Heart right ventricle (tissue), 16 donors: ENCODE measurements around the gene NXF3. TPM values are rescaled to one million over a fixed set of nuclear protein-coding genes. Genes with fewer than 3 reads are reported as not detected.
"Not testable (repeated sequence)": the region's sequence is repeated elsewhere in the genome, so short reads cannot be mapped to it uniquely, and the experiment has no call there.

Source experiments
- ATAC-seq, 8 donors: fragments of 200-7000 bp; cut with Tn5 transposase; one replicate each; pipeline ENCODE4 v1.9.1; 2020; ENCODE audit warnings: mild to moderate bottlenecking in 8 of 8, moderate library complexity in 8 of 8, moderate number of reproducible peaks in 1 of 8
- DNase-seq, 2 donors: peaks; one replicate each; pipeline ENCODE4 v3.0.0-alpha.2; 2020
- H3K27ac ChIP-seq, 10 donors: fragments of 200-600 bp; sonication (generic) in 2 of 10; one replicate each; pipeline versions ENCODE4 v1.5.0 to v1.8.0; 2020 to 2022; ENCODE audit warnings: mild to moderate bottlenecking in 3 of 10
- H3K27me3 ChIP-seq, 7 donors: fragments of 200-600 bp; one replicate each; pipeline ENCODE4 v1.8.0; 2021 to 2022; ENCODE audit warnings: mild to moderate bottlenecking in 2 of 7
- H3K36me3 ChIP-seq, 9 donors: fragments of 200-600 bp; sonication (generic) in 1 of 9; one replicate each; pipeline versions ENCODE4 v1.5.0 to v1.8.0; 2020 to 2022; ENCODE audit warnings: mild to moderate bottlenecking in 2 of 9
- H3K4me1 ChIP-seq, 9 donors: fragments of 200-600 bp; sonication (generic) in 1 of 9; one replicate each; pipeline versions ENCODE4 v1.5.0 to v1.8.0; 2020 to 2022; ENCODE audit warnings: mild to moderate bottlenecking in 4 of 9
- H3K4me3 ChIP-seq, 10 donors: fragments of 200-600 bp; sonication (generic) in 2 of 10; one replicate each; pipeline versions ENCODE4 v1.5.0 to v1.8.0; 2020 to 2022; ENCODE audit warnings: mild to moderate bottlenecking in 7 of 10, moderate library complexity in 2 of 10
- H3K9me3 ChIP-seq, 11 donors: fragments of 200-600 bp in 10 of 11; sonication (generic) in 2 of 11; one replicate each; pipeline versions ENCODE4 v1.5.0 to v1.8.0; 2013 to 2022; ENCODE audit warnings: mild to moderate bottlenecking in 2 of 11, control low read depth in 1 of 11, moderate library complexity in 1 of 11
- WGBS, 2 donors: extraction: QIAGEN DNeasy Blood & Tissue Kit; methylation state at CpG; one replicate each; pipeline ENCODE4 v1.1.7; 2013; ENCODE audit warnings: inconsistent platforms in 1 of 2; 5-methylcytosine and 5-hydroxymethylcytosine counted together
- intact Hi-C, 10 donors: fragments of 100-400 bp; cut with DNase I; formaldehyde crosslinking; loops; one replicate each; pipeline versions ENCODE4 v1.11.1 to v1.14.2; 2022
- polyA plus RNA-seq, 2 donors: library from polyadenylated mRNA; stranded (reverse); fragments of 200-250 nt; gene quantifications; one replicate each; pipeline ENCODE4 v1.2.3, GENCODE V29; 2013
- total RNA-seq, 10 donors: library from RNA; stranded (reverse); fragmentation: NEBNext Ultra II Directional in 3 of 10; extraction: Animal tissue kit (Norgen Biotek cat#: 25700) in 3 of 10; gene quantifications; one replicate each; pipeline versions ENCODE4 v1.2.1 to v1.2.4, GENCODE V29; 2021 to 2023
- TF ChIP-seq, protein P1 (sequence below), 9 donors: fragments of 200-600 bp; sonication (generic) in 2 of 9; IDR thresholded peaks; one replicate each; pipeline versions ENCODE4 v1.5.0 to v1.8.0; 2021 to 2022; ENCODE audit warnings: antibody characterized with exemption in 9 of 9, mild to moderate bottlenecking in 5 of 9, moderate library complexity in 1 of 9
- donor health status: Arrhythmogenic right ventricular cardiomyopathy.
- donor health status: ischemic (EF 13 %, LVEDD 7.1; RV severe dilation, severe dysfunction).
- donor health status: healthy with polysubstance abuse.
- donor health status: DM: no; HTN: yes; CAD: no.
- donor health status: DM: no; HTN: no; CAD: no.
- donor health status: ischemic (EF 25% LVEDD 6.9; RV normal size, moderate dysfunction).
- donor health status: ischemic (EF 25% LVEDD 5.7; RV mildly dilated, moderate dysfunction).
- donor health status: healthy.
- donor health status: DM: yes; HTN: yes; CAD: no.
- donor health status: Ischemic cardiomyopathy.
- donor health status: ischemic (EF 35%, LVEDD 5.7; RV mildly dilated, moderate dysfunction).
- donor health status: nonischemic (EF 11% LVEDD 7.7; RV severe dilation, severe dysfunction).
- donor health status: DM: yes; HTN: yes; CAD: no.
- donor health status: PGD.
- donor health status: ischemic (EF 29% LVEDD 5.4; RV normal size, mild dysfunction).
- donor health status: nonischemic (EF 23%, LVEDD 6.1; RV moderate dilation, normal function).

NXF3 gene
- total and polyA plus RNA-seq, 12 donors: 0.10 to 1.3 (median 0.40) TPM; not detected in 4

DNA sequence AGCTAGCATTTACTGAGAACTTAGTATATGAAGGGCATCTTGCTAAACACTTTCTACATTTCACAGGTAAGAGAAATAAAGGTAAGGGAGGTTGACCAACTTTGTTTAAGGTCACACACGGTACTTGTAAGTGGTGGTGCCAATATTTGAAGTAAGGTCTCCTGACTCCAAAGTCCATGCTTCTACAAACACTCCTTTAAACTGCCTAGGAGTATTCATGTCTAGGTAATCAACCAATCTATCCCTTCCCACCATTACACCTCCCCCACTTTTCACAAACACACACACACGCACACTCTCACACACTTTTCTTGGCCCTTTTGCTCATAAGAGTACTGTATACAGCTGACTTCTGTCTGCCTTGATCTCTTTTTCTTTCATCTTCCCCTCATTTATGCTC lies 36.0 kb downstream of the NXF3 start:
- no peak for ATAC-seq
- WGBS, 2 donors: 74 to 92% methylated on average over 2 of the region's 2 CpGs
- intact Hi-C loops: no loop called here
- Histone ChIP-seq H3K4me1 (no peaks in the 10 kb centered on the region), H3K27me3 (peaks cover 0 to 31% (median 0%) of the 10 kb centered on the region in 7 donors), H3K4me3 (no peak overlapping the region), H3K36me3 (no peaks in the 10 kb centered on the region), H3K9me3 (no peaks in the 10 kb centered on the region), H3K27ac (no peak overlapping the region)
- TF ChIP-seq, protein P1, sequence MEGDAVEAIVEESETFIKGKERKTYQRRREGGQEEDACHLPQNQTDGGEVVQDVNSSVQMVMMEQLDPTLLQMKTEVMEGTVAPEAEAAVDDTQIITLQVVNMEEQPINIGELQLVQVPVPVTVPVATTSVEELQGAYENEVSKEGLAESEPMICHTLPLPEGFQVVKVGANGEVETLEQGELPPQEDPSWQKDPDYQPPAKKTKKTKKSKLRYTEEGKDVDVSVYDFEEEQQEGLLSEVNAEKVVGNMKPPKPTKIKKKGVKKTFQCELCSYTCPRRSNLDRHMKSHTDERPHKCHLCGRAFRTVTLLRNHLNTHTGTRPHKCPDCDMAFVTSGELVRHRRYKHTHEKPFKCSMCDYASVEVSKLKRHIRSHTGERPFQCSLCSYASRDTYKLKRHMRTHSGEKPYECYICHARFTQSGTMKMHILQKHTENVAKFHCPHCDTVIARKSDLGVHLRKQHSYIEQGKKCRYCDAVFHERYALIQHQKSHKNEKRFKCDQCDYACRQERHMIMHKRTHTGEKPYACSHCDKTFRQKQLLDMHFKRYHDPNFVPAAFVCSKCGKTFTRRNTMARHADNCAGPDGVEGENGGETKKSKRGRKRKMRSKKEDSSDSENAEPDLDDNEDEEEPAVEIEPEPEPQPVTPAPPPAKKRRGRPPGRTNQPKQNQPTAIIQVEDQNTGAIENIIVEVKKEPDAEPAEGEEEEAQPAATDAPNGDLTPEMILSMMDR (IDR thresholded peaks at IDR 0.05): no peak
- no peak for DNase-seq

DNA sequence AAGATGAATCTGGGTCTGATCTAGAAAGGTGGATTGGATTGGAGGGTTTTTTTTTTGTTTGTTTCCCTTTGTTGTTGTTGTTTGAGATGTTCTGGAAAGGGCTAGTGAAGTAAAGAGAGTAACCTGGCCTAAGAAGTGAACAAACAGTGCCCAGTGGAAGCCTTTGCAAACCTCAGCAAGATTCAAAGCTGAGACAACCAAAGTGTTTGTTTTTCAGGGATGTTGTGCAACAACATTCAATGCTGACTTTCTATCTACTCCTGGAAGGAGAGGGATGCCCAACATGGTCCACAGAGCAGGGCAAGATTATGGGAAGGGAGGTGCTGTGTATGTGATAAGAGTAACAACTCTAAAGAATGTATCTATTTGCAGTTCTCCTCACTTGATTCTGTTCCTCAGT lies 40.3 kb downstream of the NXF3 start:
- no peaks in the 10 kb centered on the region for H3K36me3 ChIP-seq
- no peaks in the 10 kb centered on the region for H3K4me1 ChIP-seq
- H3K4me3 ChIP-seq: no peak overlapping the region
- H3K27me3 ChIP-seq: peaks cover 0 to 25% (median 0%) of the 10 kb centered on the region in 7 donors
- H3K9me3 ChIP-seq: no peaks in the 10 kb centered on the region
- H3K27ac ChIP-seq: no peak overlapping the region
- intact Hi-C loops: no loop called here
- TF ChIP-seq, protein P1 (IDR thresholded peaks at IDR 0.05): no peak
- ATAC-seq: no peak
- no peak for DNase-seq

DNA sequence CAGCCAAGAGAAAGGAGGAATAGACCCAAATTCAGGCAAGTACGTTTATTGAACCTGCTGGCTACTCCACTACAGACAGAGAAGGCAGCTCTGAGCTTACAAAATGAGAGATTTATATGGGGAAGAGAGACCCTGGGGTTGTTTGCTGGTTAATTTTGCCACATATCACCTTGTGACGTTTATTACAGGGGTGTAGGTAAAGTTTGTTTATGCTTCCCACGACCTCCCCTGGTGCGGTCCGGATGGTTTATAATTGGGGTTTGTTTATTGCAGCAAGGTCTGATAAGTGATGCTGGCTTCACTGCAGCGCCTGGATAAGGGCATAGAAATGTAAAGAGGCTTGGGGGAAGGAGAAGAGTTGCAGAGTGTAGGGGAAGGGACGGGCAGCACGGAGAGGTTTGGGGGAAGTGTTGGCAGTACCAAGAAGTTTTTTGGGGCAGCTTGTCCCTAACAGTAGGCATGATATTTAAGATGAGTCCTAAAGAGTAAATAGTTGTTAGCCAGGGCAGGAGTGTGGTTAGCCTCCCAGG lies 41.6 kb downstream of the NXF3 start:
- no peak for DNase-seq
- H3K36me3 ChIP-seq: no peaks in the 10 kb centered on the region
- TF ChIP-seq, protein P1 (IDR thresholded peaks at IDR 0.05): no peak
- H3K4me3 ChIP-seq: no peak overlapping the region
- H3K4me1 ChIP-seq: no peaks in the 10 kb centered on the region
- peaks cover 0 to 5% (median 0%) of the 10 kb centered on the region in 11 donors for H3K9me3 ChIP-seq
- no peak overlapping the region for H3K27ac ChIP-seq
- intact Hi-C loops: no loop called here
- no peak for ATAC-seq
- peaks cover 0 to 21% (median 0%) of the 10 kb centered on the region in 7 donors for H3K27me3 ChIP-seq
- WGBS, 2 donors: 17 to 18% methylated on average over 8 of the region's 8 CpGs

DNA sequence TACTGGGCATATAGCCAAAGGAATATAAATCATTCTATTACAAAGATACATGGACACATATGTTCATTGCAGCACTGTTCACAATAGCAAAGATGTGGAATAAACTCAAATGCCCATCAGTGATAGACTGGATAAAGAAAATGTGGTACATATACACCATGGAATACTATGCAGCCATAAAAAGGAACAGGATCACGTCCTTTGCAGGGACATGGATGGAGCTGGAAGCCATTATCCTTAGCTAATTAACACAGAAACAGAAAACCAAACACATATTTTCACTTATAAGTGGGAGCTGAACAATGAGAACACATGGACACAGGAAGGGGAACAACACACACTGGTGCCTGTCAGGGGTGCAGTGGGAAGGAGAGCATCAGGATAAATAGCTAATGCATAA lies 59.6 kb downstream of the NXF3 start:
- WGBS, 2 donors: 38 to 79% methylated on average over 1 of the region's 1 CpG
- intact Hi-C loops, H3K27me3 ChIP-seq: not testable (repeated sequence)

More for the DNA sequence above, 59.6 kb downstream of the NXF3 start:
- H3K36me3 ChIP-seq, H3K9me3 ChIP-seq, ATAC-seq, H3K27ac ChIP-seq, DNase-seq, H3K4me1 ChIP-seq, H3K4me3 ChIP-seq: not testable (repeated sequence)

Other genes starting within 250 kb of the NXF3 start
- gene RAB40AL, start 155.9 kb downstream of the NXF3 start, total RNA-seq: under 1 TPM in 4 of 10 donors, not detected in 6; 0.23 to 0.28 (median 0.26) TPM
- under 1 TPM; 0.07 to 0.37 TPM for gene RAB40AL, start 155.9 kb downstream of the NXF3 start, polyA plus RNA-seq
- gene BEX1, start 29.0 kb downstream of the NXF3 start, total RNA-seq: 10 to 100 TPM in 1 of 10 donors, 1 to 10 TPM in 7, not detected in 2; 1.5 to 19.2 (median 3.2) TPM
- gene BEX1, start 29.0 kb downstream of the NXF3 start, polyA plus RNA-seq: 1 to 10 TPM; 2.6 to 3.7 TPM
- 10 to 100 TPM; 32.1 to 61.6 (median 46.3) TPM for gene BEX4, start 122.0 kb upstream of the NXF3 start, total RNA-seq
- gene BEX4, start 122.0 kb upstream of the NXF3 start, polyA plus RNA-seq: 10 to 100 TPM; 34.7 to 38.2 TPM
- 10 to 100 TPM; 39.2 to 56.6 (median 51.9) TPM for gene TCEAL8, start 162.0 kb upstream of the NXF3 start, total RNA-seq
- gene TCEAL8, start 162.0 kb upstream of the NXF3 start, polyA plus RNA-seq: 10 to 100 TPM; 39.6 to 45.0 TPM
- under 1 TPM in 5 of 10 donors, not detected in 5; 0.23 to 0.33 (median 0.28) TPM for gene TCEAL5, start 183.6 kb upstream of the NXF3 start, total RNA-seq
- gene TCEAL5, start 183.6 kb upstream of the NXF3 start, polyA plus RNA-seq: under 1 TPM; 0.23 to 0.37 TPM
- 1 to 10 TPM in 6 of 10 donors, under 1 TPM in 3, not detected in 1; 0.65 to 5.4 (median 1.9) TPM for gene BEX2, start 217.8 kb upstream of the NXF3 start, total RNA-seq
- gene BEX2, start 217.8 kb upstream of the NXF3 start, polyA plus RNA-seq: 1 to 10 TPM in 1 of 2 donors, under 1 TPM in 1; 0.37 to 3.4 TPM
- gene TCEAL7, start 237.1 kb upstream of the NXF3 start, total RNA-seq: 1 to 10 TPM; 2.0 to 5.3 (median 3.6) TPM
- 1 to 10 TPM; 3.2 to 5.6 TPM for gene TCEAL7, start 237.1 kb upstream of the NXF3 start, polyA plus RNA-seq